ENCODE data around the gene PDE4A. TPM values are rescaled to one million over a fixed set of nuclear protein-coding genes. Genes with fewer than 3 reads are reported as not detected.
"Not testable (repeated sequence)": the region's sequence is repeated elsewhere in the genome, so short reads cannot be mapped to it uniquely, and the experiment has no call there.

The PDE4A gene
- total and polyA plus RNA-seq, 12 donors: 0.28 to 20.4 (median 11.2) TPM

DNA sequence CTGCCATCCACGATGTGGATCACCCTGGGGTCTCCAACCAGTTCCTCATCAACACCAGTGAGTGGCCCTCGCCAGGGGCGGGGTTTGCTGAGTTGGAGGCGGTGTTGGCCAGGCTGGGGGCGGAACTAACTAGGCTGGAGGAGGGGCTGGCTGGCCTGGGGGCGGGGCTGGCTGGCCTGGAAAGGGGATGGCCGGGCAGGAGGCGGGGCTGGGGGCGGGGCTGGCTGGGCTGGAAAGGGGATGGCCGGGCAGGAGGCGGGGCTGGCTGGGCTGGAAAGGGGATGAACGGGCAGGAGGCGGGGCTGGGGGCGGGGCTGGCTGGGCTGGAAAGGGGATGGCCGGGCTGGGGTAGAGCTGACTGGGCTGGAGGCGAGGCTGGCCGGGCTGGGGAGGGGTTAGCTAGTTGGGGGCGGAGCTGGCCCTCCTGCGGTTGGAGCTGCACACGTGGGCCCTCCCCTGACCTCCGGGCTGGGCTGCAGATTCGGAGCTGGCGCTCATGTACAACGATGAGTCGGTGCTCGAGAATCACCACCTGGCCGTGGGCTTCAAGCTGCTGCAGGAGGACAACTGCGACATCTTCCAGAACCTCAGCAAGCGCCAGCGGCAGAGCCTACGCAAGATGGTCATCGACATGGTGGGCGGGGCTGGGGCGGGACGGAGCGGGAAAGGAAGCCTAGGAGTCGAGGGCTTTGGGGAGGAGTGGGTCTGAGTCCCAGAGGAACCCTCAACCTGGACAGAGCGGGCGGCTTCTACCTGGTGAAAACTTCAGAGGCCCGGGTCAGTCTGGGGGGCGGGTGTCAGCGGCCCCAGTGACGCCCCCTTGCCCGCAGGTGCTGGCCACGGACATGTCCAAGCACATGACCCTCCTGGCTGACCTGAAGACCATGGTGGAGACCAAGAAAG lies 41.0 kb downstream of the PDE4A start:
- DNase-seq: peak; percentile 97 to 99 (median 97)
- TF ChIP-seq, protein P1, sequence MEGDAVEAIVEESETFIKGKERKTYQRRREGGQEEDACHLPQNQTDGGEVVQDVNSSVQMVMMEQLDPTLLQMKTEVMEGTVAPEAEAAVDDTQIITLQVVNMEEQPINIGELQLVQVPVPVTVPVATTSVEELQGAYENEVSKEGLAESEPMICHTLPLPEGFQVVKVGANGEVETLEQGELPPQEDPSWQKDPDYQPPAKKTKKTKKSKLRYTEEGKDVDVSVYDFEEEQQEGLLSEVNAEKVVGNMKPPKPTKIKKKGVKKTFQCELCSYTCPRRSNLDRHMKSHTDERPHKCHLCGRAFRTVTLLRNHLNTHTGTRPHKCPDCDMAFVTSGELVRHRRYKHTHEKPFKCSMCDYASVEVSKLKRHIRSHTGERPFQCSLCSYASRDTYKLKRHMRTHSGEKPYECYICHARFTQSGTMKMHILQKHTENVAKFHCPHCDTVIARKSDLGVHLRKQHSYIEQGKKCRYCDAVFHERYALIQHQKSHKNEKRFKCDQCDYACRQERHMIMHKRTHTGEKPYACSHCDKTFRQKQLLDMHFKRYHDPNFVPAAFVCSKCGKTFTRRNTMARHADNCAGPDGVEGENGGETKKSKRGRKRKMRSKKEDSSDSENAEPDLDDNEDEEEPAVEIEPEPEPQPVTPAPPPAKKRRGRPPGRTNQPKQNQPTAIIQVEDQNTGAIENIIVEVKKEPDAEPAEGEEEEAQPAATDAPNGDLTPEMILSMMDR (IDR thresholded peaks at IDR 0.05): no peak
- peak in 1 of 2 donors; percentile 24 for TF ChIP-seq POLR2A (IDR thresholded peaks at IDR 0.05)
- Histone ChIP-seq H3K36me3 (replicated peaks in 1 of 2) (no peaks in the 10 kb centered on the region), H3K4me3 (peak overlapping the region in 1 of 4 donors; percentile 7), H3K4me1 (replicated peaks in 1 of 2) (peaks cover 5 to 6% of the 10 kb centered on the region in 2 donors), H3K9me3 (replicated peaks in 1 of 3) (no peaks in the 10 kb centered on the region), H3K27ac (peak overlapping the region in 2 of 5 donors; percentile 6 to 41), H3K27me3 (no peaks in the 10 kb centered on the region)
- WGBS, 4 donors: 0 to 6% (median 4%) methylated on average over 7 to 45 of the region's 45 CpGs
- intact Hi-C loops (cut with DNase I): no loop called here

DNA sequence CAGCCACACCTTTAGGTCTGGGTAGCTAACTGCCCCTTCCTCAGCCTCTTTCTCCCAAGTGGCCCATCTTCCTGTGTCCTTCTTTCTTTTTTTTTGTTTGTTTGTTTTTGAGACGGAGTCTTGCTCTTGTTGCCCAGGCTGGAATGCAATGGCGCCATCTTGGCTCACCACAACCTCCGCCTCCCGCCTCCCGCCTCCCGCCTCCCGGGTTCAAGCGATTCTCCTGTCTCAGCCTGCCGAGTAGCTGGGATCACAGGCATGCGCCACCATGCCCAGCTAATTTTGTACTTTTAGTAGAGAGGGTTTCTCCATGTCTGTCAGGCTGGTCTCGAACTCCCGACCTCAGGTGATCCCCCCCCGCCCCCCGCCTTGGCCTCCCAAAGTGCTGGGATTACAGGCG lies 41.7 kb downstream of the PDE4A start:
- 90 to 93% (median 91%) methylated on average over 15 of the region's 15 CpGs for WGBS, 4 donors
- H3K27me3 ChIP-seq; H3K36me3 ChIP-seq (replicated peaks in 1 of 2); DNase-seq; H3K4me1 ChIP-seq (replicated peaks in 1 of 2); intact Hi-C loops (cut with DNase I); H3K9me3 ChIP-seq (replicated peaks in 1 of 3); H3K4me3 ChIP-seq: not testable (repeated sequence)
- peak overlapping the region in 1 of 5 donors; percentile 6 for H3K27ac ChIP-seq

DNA sequence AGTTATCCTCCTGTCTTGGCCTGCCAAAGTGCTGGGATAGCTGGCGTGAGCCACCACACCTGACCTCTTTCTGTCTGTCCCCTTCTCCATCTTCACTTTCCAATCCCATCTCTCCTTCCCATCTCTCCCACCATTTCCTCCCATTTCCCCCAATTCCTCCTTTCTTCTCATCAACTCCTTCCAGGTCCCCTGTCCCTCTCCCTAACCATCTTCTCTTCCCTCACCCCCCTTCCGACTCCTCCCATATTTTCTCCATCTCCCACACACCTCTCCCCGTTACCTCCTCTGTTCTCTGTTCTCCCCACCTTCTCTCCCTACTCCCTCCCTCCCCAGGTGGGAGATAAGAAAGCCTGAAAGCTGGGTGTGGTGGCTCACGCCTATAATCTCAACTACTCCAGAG lies 42.2 kb downstream of the PDE4A start:
- H3K27ac ChIP-seq: no peak overlapping the region
- no peak overlapping the region for H3K4me3 ChIP-seq
- no peaks in the 10 kb centered on the region for H3K9me3 ChIP-seq (replicated peaks in 1 of 3)
- intact Hi-C loops (cut with DNase I): no loop called here
- TF ChIP-seq POLR2A (IDR thresholded peaks at IDR 0.05): no peak
- TF ChIP-seq, protein P1 (IDR thresholded peaks at IDR 0.05): no peak
- peaks cover 5 to 6% of the 10 kb centered on the region in 2 donors for H3K4me1 ChIP-seq (replicated peaks in 1 of 2)
- H3K27me3 ChIP-seq: no peaks in the 10 kb centered on the region
- H3K36me3 ChIP-seq (replicated peaks in 1 of 2): peaks cover 0 to 8% of the 10 kb centered on the region in 2 donors
- 92 to 95% (median 93%) methylated on average over 4 of the region's 4 CpGs for WGBS, 4 donors
- no peak for DNase-seq

DNA sequence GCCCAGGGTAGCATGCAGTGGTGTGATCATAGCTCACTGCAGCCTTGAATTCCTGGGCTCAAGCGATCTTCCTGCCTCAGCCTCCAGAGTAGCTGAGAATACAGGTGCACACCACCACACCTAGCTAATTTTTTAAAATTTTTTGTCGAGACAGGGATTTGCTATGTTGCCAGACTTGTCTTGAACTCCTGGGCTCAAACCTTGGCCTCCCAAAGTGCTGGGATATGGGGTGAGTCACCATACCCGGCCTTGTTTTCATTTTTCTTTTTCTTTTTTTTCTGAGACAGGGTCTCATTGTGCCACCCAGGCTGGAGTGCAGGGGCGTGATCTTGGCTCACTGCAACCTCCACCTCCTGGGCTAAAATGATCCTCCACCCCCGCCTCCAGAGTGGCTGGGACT lies 44.1 kb downstream of the PDE4A start:
- no peak for DNase-seq
- Histone ChIP-seq H3K4me3 (no peak overlapping the region), H3K9me3 (replicated peaks in 1 of 3) (no peaks in the 10 kb centered on the region), H3K36me3 (replicated peaks in 1 of 2) (peaks cover 0 to 9% of the 10 kb centered on the region in 2 donors), H3K27ac (no peak overlapping the region), H3K27me3 (no peaks in the 10 kb centered on the region), H3K4me1 (replicated peaks in 1 of 2) (peaks cover 5 to 6% of the 10 kb centered on the region in 2 donors)
- no peak for TF ChIP-seq POLR2A (IDR thresholded peaks at IDR 0.05)
- TF ChIP-seq, protein P1 (IDR thresholded peaks at IDR 0.05): no peak
- intact Hi-C loops (cut with DNase I): no loop called here
- 62 to 69% (median 62%) methylated on average over 5 of the region's 5 CpGs for WGBS, 4 donors

All from adrenal gland (tissue), 12 donors.